Measurements from ENCODE around the gene SCYGR6. TPM values are rescaled to one million over a fixed set of nuclear protein-coding genes. Genes with fewer than 3 reads are reported as not detected.

SCYGR6 gene
- total and polyA plus RNA-seq, 2 donors (not counting 1 experiment from before 2014, with no cell fraction given), result not detected

- ATAC-seq (ENCODE audit: low read depth), result no peak
These were observed 6.6 kb downstream of the SCYGR6 start, which contains the start of gene SLC19A3 for GRCh38 chr2:227717687-227718567. Gene SLC19A3 (minus strand): TSS chr2:227718028. CDS start chr2:227702318, 15,710 bp downstream.

More at GRCh38 chr2:227717687-227718567, 6.6 kb downstream of the SCYGR6 start, which contains the start of gene SLC19A3:
- ChIA-PET POLR2A (no interaction called here), CTCF (no interaction called here)
- H3K79me2 ChIP-seq (ENCODE audit: control insufficient read depth, insufficient read depth, low read length), result no peaks in the 10 kb centered on the region
- Mint-ChIP-seq H3K4me3 (no peak within 1 kb of the TSS), H3K9me3 (ENCODE audit: insufficient read depth) (no peaks in the 10 kb centered on the region), H3K27me3 (peaks cover 28% of the 10 kb centered on the region), H3K4me1 (peaks cover 2% of the 10 kb centered on the region), H3K27ac (no peak within 1 kb of the TSS)
- 19% methylated on average over 32 of the region's 35 CpGs for WGBS (ENCODE audit: insufficient coverage)
- intact Hi-C loops (cut with micrococcal nuclease), result no loop called here
- H3K4me1 ChIP-seq (ENCODE audit: control insufficient read depth in 2 of 2, insufficient read depth in 2 of 2, low read length in 2 of 2), result peaks cover 5% of the 10 kb centered on the region in 2 donors
- no peak for DNase-seq
- peak within 1 kb of the TSS; percentile 48 for H3K4me2 ChIP-seq (replicated peaks; ENCODE audit: low read depth, low read length, poor library complexity, severe bottlenecking)
- peaks cover 0 to 6% (median 0%) of the 10 kb centered on the region in 3 donors for H3K9me3 ChIP-seq (ENCODE audit: control extremely low read depth in 1 of 3, control insufficient read depth in 2 of 3, insufficient read depth in 1 of 3, low read length in 2 of 3)
- H3K9ac ChIP-seq (ENCODE audit: low read length), result no peak within 1 kb of the TSS
- peak within 1 kb of the TSS; percentile 16 for H2AFZ ChIP-seq (ENCODE audit: insufficient read depth, low read depth, low read length, poor library complexity, severe bottlenecking)
- no peaks in the 10 kb centered on the region for H4K20me1 ChIP-seq (ENCODE audit: control insufficient read depth, insufficient read depth, low read length, poor library complexity, severe bottlenecking)
- H3K36me3 ChIP-seq (replicated peaks in 1 of 2; ENCODE audit: control extremely low read depth in 1 of 2, control insufficient read depth in 1 of 2, extremely low read depth in 1 of 2, insufficient read depth in 2 of 2, low read length in 1 of 2), result no peaks in the 10 kb centered on the region
- no peak within 1 kb of the TSS for H3K4me3 ChIP-seq (ENCODE audit: control extremely low read depth in 1 of 5, extremely low read depth in 1 of 5, insufficient read depth in 1 of 5, low read depth in 2 of 5, low read length in 4 of 5)
- no peak within 1 kb of the TSS for H3K27ac ChIP-seq (ENCODE audit: low read length in 2 of 2)
- peaks cover 0 to 11% (median 7%) of the 10 kb centered on the region in 4 experiments for H3K27me3 ChIP-seq (replicated peaks in 1 of 4; ENCODE audit: control extremely low read depth in 1 of 4, control insufficient read depth in 3 of 4, insufficient read depth in 4 of 4, low read length in 3 of 4)
- no peak for TF ChIP-seq CTCF (IDR thresholded peaks at IDR 0.05)
- no peak for TF ChIP-seq EZH2 (IDR thresholded peaks at IDR 0.05; ENCODE audit: borderline replicate concordance, insufficient read depth, low read depth, low read length, poor library complexity, severe bottlenecking)
